HG03342 (cell line): Measurements from ENCODE around the gene SLC28A1.
A peak's percentile ranks its signal among the peaks of the same experiment; 100 is the strongest.
"Not testable (repeated sequence)": the region's sequence is repeated elsewhere in the genome, so short reads cannot be mapped to it uniquely, and the experiment has no call there.

Experiments
- ATAC-seq: cut with Tn5 transposase; IDR thresholded peaks from one replicate; pipeline ENCODE4 v1.9.1; 2021; ENCODE audit warnings: mild to moderate bottlenecking, moderate library complexity; ENCODE audit not compliant: unreplicated experiment

SLC28A1 gene

DNA sequence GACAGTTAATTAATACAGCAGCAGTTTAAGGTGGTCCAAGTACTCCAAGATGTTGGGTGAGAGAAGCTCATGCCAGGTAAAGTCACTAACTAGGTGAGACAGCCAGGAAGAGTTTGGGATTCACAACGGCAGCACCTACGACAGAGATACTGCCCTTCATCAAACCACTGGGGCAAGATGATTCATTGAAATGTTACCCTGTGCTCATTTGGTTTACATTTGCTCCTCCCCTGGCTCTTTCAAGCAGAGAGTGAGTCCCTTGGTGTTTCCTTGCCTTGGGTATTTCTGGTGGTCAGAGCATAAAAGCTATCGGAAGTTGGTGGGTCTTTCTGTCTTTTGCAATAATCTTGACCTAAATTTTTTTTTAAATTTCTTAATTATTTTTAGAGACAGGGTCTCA, 77.2 kb downstream of the SLC28A1 start:
- ATAC-seq: no peak

DNA sequence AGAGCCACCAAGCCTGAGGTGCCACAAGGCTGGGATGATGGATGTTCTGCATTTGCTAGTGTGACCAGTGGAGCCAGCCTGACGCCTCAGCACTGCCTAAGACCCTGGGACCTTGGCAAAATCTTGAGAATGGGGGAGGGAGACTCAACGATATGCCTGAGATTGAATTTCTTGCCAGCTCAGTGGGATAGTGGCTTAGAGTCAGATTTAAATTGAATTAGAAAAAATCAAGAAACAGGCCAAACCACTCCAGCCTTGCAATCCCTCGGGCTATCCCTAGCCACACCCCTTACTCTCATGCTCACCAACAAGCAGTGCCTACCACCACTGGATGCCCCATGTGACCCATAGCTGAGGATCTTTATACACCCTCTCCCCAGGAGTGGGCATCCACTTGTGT, 78.5 kb downstream of the SLC28A1 start:
- ATAC-seq: no peak

DNA sequence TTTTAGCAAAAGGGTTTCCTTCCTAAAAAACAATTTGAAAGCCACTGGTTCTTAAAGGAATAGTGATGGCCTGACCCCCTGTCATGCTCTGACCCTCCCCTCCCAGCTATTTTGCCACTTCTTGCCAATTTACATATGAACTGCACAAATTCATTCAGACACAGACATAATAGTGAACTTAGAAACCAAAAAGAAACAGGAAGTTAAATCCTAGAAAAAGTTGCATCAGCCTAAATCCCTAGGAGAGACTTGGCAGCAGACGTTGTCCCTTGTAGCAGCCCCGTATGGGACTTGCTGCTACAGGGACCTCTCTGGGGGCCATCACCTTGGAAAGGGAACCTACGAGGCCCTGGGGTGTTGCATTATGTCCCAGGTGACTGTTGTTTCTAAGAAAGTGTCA, 82.9 kb downstream of the SLC28A1 start:
- ATAC-seq: no peak

DNA sequence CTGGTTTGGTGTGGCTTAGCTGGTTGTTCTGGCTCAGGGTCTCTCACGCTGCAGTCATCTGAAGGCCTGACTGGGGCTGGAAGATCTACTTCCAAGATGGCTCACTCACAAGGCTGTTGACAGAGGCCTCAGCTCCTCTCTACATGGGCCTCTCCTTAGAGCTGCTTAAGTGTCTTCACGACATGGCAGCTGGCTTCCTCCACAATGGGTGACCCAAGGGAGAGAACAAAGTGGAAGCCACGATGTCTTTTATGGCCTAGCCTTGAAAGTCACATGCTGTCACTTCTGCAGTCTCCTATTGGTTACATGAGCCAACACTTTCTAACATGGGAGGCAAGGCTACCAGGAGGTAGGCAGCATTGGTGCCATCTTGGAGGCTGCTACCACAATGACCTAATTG, 83.8 kb downstream of the SLC28A1 start:
- ATAC-seq: no peak

DNA sequence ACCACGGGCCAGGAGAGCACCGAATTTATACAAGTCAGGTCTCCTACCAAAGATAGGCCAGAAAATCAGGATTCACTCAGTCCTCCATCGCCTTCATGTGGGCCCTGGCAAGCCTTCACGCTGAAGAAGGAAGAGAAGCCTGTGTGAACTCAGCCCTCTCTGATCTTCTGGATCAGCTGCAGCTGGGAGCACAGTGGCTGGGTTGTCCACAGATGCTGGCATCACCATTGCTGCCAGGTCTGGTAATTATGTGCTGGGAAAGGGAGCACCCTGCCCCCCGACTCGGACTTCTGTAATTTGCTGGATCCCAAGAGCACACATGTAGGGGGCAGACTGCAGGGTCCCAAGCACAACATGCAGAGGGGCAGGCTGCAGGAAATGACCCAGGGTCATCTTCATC, 84.8 kb downstream of the SLC28A1 start:
- no peak for ATAC-seq

DNA sequence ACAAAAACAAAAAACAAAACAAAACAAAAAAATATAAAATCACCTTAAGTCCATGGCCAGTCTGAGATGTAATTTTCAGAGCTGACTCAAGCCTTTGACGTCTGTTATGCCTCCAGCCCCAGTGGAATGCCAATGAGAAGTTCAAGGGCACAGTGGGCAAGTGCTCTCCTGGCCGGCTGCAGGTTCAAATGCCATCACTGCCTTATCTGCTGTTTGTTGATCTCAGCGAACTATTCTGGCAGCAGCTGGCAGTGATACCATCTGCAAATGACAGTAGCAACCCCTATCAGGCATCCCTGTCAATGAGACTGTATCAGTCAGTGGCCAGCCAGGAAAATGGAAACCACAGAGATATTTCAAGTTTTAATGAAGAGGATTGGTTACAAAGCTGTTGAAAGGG, 86.4 kb downstream of the SLC28A1 start:
- no peak for ATAC-seq

DNA sequence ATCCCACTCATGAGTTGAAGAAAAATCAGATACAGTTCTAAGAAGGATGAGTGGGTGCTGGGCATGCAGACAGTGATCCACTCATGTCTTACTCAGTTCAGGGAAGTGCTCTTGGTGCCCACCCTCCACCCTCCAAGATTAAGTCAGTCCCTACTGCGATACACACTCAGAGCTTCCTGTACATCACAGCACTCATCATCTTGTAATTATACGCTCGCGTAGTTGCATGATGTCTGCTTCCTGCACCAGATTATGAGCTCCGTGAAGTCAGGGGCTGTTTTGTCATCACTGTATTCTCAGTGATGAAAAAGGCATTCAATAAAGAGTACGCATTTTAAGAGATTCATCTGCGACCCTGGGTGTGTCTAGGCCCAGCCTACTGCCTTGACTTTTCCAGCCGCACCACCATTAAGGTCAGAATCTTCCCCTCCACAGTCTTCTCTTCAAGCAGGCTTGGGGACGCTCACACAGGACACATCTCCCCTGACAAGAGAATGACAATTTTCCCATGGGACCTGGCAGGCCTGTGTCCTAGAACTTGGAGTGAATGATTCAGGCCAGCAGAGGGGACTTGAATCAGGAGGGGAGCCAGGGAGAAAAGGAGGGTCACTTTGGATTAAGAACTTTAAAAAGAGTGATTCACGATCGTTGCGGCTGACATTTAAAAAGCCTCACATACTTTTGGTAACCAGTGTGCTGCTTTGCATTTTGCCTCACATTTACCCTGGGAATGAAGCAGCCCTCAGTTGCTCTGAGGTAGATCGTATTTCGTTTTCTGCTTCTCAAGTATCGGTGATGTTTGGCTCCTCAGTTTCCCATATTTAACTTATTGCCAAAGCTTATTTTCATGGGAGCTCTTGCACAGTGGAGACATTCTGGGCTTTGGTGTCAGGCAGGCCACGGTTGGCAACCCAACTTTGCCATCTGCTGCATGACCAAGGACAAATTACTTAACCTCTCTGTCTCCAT, 89.3 kb downstream of the SLC28A1 start:
- no peak for ATAC-seq

DNA sequence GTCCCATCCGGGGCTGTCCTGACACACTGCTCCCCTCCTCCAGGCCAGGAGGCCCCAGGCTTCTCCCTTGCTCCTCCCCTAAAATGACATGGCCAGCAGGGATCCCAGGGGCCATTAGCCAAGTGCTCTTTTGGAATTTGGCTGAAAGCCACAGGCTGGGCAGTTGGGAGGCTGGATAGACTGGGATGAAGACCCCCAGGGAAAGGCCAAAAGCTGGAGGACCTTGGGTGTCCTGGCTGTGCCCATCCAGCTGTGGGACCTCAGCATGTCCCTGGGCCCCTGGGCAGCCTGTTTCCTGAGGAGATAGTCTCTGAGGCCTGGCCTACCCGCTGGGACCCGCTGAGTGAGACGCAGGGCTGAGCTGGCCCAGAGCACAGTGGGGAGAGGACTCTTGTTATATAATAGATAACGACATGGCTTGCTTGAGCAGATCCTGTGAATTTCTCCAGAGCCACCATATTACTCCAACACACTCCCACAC, 91.4 kb downstream of the SLC28A1 start:
- ATAC-seq: no peak

DNA sequence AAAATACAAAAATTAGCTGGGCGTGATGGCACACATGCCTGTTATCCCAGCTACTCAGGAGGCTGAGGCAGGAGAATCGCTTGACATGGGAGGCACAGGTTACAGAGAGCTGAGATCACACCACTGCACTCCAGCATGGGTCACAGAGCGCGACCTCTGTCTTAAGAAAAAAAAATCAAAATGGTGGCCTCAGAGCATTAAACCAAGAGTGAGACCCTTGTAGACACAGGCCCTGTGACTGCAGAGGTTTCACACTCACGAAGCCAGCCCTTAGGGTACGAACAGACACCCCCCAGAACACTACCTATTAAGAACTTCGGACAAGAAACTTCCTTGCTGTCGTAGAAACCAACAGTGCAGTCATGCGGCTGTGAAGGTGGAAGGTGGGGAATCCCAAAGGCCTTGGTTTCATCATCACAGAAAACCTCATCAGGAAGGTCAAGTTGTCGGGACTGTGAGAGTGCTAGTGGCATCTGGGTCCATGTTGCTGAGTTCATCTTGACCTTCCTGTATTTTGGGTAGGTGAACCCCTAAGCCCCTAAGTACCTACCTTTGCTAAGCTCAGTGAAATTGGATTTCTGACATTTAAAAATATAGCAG, 92.4 kb downstream of the SLC28A1 start:
- no peak for ATAC-seq

DNA sequence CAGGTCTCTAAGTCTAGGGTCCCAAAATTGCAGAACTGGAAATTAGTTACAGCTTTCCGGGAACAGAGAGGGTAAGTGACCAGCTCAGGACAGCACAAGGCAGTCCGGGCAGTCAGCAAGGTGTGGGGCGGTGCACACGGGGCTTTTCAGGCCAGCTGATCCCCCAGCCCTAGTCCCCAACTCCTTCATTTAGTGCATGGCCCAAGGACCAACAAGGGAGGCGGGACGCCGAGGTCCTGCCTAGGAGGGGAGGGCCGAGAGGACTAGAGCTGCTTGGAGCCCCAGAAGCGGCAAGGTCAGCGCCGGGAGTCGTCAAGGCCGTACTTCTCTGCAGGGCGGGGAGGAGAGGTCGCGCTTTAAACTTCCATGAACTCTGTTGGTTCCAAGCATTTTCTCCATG, 95.2 kb downstream of the SLC28A1 start:
- no peak for ATAC-seq

DNA sequence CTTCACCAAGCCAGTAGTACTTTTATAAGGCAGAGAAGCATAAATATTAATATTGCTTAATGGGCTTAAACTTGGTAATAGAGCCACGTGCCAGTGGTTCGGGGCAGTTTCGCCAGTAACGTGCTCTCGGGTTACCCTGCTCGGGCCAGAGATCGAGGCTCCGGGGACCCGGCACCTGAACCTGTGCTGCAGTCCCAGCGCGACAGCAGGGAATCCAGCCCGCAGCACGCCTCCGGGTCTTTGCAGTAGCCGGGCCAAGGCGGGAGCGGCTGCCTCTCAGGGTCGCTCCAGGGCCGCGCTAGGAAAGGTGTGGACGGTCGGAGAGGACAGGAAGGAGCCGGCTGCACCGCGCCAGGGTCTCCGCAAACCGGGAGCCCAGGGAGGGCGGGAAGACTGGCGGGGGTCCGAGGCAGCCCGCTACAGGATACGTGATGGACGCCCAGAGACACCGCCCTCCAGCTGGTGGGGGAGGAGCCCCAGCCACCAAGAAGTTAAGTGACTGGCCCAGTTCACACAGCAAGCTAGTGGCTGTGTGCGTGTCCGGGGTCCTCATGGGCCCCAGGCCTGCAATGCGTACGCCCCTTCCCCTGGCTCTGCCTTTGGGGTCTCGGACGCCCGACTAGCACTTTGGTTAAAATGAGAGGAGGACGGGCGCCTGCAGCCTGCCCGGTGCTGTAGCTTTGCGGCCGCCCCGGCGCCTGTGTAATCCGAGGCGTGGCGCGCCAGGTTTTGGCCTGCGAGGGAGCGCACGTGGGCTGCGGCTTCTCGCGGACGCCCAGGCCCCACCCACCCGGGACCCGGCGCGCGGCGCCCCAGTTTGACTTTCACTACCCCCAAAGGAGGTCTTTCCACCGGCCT, 96.0 kb downstream of the SLC28A1 start:
- peak; percentile 53 for ATAC-seq

DNA sequence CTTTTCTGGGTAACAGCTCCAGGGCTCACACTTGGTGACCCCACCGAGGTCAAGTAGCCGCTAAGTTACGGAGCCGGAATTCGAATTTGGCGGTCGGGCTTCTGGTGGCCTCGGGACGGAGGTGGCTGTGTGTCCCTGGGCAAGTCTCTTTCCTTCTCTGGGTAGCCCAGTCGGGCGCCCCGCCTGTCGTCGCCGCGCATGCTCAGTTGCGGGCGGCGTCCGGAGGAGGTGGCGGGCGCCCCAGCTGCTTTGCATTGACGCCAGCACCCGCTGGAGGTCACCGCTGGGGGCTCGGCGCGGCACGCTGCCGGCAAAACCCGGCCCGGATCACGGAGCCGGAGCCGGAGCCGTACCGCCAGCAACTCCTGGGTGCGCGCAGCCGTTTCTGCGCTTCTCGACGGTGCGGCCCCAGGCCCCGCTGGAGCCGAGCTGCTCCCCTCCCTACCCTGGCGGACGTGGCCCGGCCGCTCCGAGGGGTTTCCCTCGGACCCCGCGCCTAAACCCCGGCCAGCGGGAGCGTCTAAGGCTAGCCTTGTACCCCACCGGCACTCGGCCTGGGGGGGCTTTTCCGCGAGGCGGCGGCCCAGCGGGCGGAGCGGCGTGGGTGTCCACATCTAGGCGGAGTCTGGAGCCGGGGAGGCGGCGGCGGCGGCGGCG, 96.7 kb downstream of the SLC28A1 start:
- peak; percentile 65 for ATAC-seq

DNA sequence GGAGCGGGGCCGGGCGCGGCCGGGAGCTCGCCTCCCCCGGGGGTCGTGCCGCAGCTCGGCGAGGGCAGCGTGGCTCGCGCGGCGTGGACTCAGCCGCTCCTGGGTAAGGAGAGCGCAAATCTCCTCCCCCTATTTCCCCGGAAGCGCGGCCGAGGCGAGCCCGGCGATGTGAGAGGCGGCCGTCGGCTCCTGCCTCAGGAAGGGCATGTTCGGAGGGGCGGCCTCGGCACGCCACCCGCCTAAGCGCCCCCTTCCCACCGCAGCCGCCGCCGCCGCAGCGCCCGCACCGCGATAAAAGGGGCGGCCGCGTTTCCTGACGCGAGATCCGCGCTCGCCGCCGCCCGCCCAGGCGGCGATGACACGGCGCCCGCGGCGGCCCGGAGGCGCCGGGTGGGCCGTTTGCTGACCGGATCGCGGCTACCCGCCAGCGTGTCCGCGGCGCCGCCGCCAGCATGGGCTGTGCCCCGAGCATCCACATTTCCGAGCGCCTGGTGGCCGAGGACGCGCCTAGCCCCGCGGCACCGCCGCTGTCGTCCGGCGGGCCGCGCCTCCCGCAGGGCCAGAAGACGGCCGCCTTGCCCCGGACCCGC, 97.3 kb downstream of the SLC28A1 start, which contains the start of gene PDE8A:
Gene PDE8A, plus strand, starts transcription at position 146 of the 590 bp plus-strand sequence. Its CDS starts 307 bp downstream, at position 453.
- ATAC-seq: peak; percentile 25

DNA sequence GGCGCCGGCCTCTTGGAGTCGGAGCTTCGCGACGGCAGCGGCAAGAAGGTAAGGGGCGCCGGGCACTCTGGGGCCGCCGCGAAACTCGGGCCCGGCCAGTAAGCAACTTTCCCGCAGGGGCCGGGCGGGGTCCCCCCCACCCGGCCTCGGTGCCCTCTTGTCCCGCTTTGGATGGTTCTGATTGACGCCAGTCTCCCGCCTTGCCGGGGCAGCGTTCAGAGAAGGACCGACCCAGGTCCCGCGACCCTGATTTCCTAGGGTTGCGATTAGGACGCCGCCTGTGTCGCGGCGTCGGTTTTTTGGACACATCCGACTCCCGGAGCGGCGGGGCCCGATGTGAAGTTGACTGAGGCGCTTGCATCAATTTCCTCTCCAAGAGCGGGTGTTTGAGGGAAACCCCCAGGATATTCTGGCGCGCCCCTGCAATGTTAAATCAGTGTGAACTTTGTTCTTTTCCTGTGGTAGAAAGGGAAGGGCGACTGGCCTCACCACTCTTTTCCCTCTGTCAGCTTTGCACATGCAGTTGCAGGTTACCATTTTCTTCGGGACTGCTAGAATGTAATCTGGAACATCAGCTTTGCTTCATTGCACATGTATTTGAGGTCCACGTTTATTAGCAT, 97.9 kb downstream of the SLC28A1 start:
- no peak for ATAC-seq

DNA sequence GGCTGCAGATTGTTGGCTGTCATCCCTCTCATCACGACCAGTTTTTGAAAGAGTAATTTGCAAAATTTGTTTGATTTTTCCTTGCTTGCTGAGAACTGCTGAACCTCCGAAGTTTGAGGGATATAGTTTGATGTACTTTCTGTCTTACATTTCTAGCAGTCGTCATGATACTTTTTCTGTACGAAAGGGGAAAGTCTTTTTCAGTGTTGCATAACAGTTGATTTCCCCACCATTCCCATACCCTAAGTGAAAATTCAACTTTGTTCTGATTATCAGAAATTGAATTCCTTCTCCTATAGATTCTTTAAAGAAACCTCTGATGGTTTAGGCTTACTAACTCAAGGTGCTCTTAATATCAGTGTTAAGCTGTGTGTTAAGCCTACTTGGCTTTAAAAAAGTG, 98.8 kb downstream of the SLC28A1 start:
- ATAC-seq: no peak

DNA sequence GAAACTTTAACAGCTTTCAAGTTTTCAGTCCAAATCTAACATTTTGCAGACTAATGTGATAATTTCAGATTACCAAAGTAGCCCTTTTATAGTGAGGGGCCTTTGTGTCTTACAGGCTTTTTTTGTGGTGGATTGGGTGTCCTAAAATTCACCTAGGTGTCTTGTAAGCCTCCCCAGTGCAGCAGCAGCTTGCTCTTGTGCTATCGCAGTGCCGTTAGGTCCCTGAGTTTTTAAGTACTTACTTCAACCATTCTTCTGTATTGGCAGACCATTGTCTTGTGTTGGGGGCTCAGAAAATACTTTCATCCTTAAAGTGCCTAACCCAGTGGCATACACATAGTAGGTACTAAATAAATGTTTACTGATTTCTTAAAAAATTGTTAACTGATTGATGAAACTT, 99.2 kb downstream of the SLC28A1 start:
- ATAC-seq: no peak

DNA sequence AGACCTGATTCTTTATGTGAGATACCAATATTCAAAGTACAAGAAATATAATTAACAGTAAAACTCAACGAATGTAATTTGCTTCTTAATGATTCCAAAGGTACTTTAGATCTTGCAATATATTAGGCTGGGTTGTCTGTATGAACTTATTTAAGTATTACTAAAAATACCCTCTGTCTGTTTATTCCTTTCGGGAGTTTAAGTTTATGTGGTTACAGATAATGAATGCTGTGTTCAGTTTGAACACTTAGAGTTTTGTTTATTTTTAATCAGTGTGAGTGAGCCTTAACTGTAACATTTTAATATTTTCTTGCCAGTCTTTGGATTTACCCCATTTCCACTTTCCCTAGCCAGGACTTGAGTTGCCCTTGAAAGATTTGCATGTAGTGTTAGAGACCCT, 100.7 kb downstream of the SLC28A1 start:
- ATAC-seq: no peak

DNA sequence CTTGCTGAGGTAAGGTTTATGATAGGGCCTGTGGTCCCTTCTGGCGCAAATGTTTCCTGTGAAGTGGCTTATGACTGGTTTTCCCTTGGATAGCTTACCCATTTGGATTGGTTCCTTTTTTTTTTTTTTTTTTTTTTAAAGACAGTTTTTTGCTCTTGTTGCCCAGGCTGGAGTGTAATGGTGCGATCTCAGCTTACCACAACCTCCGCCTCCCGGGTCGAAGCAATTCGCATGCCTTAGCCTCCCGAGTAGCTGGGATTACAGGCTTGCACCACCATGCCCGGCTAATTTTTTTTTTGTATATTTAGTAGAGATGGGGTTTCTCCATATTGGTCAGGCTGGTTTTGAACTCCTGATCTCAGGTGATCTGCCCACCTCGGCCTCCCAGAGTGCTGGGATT, 102.9 kb downstream of the SLC28A1 start:
- ATAC-seq: not testable (repeated sequence)

DNA sequence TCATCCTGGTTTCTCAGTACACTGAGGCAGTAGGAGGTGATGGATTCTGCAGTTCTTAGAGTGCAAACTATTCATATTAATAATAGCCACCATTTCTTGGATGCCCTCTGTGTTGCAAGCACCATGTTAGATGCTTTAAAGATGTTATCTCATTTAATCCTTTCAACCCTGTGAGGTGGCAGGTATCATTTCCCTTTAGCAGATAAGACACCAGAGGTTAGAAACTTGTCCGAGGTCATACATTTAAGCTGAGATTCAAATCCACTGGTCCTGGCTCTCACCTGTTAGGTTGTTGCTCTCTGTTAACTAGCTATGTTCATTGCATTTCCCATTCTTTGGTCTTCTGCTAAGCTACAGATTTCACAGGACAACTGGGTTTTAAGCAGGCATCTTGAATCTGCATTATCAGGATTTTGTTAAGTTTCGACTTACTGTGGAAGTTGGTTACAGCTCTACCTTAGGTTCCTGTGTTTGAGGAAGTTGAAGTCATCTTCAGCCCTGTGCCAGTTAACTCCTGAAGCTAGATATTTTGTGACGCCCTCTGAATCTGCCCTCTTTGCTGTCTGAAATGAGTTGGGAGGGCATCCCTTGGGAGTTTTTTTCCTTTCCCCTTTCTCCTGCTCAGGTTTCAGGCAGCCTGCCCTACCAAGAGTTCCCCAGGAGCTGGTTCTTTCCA, 103.6 kb downstream of the SLC28A1 start:
- ATAC-seq: no peak
